Measurements from ENCODE around the gene ACBD6. TPM values are rescaled to one million over a fixed set of nuclear protein-coding genes. Genes with fewer than 3 reads are reported as not detected.

The ACBD6 gene
- total RNA-seq, 3 donors from 2014 or later (not counting 1 experiment from before 2014, with no cell fraction given) = 29.8 to 47.3 (median 41.9) TPM

DNA sequence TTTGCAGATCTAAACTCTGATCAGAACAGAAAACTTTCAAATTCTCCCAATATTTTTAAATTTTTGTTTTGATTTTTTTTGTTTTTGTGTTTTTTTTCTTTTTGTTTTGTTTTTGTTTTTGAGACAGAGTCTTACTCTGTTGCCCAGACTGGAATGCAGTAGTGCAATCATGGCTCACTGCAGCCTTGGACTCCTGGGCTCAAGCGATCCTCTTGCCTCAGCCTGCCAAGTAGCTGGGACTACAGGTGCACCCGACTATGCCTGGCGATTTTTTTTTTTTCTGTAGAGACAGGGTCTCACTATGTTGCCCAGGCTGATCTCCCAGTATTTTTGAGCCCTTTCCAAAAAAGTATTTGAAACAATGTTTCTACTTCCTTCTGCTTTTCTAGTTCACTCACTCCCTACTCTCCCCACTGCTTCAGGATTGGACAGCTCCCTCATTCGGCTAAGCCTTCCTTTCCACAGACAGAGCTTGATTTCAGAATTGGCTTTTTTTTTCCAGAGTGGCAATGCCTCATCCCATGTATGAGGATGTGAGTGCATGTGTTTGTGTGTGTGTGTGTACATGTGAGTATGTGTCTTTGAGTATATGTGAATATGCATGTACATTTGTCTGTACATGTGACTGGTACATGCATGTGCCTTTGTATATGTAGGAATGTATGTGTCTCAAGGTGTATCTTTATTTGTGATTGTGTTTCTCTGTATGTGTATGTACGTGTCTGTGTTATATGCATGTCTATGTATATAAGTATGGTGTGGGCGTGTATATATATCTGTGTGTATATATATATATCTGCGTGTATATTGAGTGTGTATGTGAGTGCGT, 260.4 kb downstream of the ACBD6 start:
- Histone ChIP-seq H3K9me3 (ENCODE audit: control insufficient read depth, insufficient read depth, low read length) (no peaks in the 10 kb centered on the region), H3K4me1 (ENCODE audit: control insufficient read depth, insufficient read depth, low read length) (no peaks in the 10 kb centered on the region), H3K36me3 (ENCODE audit: control insufficient read depth, insufficient read depth, low read length) (no peaks in the 10 kb centered on the region), H3K27me3 (ENCODE audit: control insufficient read depth, insufficient read depth, low read length) (peaks cover 27% of the 10 kb centered on the region), H3K27ac (ENCODE audit: low read length) (no peak overlapping the region), H3K4me3 (ENCODE audit: low read length) (no peak overlapping the region)
- no peak for DNase-seq
- Mint-ChIP-seq H3K36me3 (no peaks in the 10 kb centered on the region), H3K27ac (no peak overlapping the region), H3K4me1 (no peaks in the 10 kb centered on the region), H3K9me3 (no peaks in the 10 kb centered on the region), H3K4me3 (no peak overlapping the region), H3K27me3 (ENCODE audit: low read depth in 2 of 2) (peaks cover 54 to 63% of the 10 kb centered on the region in 2 donors)
- 78% methylated on average over 8 of the region's 8 CpGs for WGBS (ENCODE audit: insufficient coverage)
- TF ChIP-seq, protein P1, sequence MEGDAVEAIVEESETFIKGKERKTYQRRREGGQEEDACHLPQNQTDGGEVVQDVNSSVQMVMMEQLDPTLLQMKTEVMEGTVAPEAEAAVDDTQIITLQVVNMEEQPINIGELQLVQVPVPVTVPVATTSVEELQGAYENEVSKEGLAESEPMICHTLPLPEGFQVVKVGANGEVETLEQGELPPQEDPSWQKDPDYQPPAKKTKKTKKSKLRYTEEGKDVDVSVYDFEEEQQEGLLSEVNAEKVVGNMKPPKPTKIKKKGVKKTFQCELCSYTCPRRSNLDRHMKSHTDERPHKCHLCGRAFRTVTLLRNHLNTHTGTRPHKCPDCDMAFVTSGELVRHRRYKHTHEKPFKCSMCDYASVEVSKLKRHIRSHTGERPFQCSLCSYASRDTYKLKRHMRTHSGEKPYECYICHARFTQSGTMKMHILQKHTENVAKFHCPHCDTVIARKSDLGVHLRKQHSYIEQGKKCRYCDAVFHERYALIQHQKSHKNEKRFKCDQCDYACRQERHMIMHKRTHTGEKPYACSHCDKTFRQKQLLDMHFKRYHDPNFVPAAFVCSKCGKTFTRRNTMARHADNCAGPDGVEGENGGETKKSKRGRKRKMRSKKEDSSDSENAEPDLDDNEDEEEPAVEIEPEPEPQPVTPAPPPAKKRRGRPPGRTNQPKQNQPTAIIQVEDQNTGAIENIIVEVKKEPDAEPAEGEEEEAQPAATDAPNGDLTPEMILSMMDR (IDR thresholded peaks at IDR 0.05) = no peak
- intact Hi-C loops (cut with micrococcal nuclease) = no loop called here
- no peak for ATAC-seq

DNA sequence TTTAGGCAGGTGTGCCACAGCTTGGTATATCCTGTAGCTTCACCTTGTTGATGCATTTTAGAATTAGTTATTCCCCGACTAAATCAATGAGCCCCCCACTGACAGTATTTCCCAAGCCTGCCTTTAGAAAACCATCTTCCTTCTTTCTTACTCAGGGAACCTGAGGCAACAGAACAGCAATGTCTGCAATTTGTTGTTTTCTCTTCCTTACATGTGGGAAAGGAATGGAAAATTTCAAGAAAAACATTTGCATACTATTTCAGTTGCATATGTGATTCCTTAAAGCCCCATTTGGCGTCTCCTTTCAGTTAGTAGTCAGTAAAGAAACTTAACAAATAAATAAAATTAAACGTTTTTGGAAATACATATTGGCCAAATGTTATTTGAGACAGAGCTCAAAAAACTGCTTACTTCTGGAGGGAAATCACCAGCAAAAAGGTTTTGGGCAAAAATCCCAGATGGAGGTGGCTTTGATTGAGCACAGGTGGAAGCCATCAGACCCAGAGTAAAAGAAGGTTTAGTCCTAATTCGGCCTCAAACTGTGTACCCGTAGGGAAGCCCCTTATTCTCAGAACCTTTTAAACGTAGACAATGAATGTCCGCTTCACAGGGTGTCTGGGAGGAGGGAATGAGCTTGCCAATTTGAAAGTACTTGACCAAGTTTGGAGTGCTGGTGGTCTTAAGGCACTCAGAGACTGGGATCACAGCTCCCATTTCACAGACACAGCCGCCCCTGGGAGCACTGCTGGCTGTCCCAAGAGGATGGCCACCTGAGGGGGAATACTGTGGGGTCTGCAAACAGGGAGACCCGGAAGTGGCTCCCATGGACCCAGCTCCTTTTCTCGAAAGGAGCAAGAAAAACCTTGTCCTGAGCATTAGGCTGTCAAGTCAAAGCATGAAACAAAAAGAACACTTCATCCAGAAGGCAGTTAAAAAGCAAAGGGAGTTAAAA, 263.0 kb downstream of the ACBD6 start:
- Histone ChIP-seq H3K36me3 (ENCODE audit: control insufficient read depth, insufficient read depth, low read length) (no peaks in the 10 kb centered on the region), H3K4me1 (ENCODE audit: control insufficient read depth, insufficient read depth, low read length) (peaks cover 13% of the 10 kb centered on the region), H3K27me3 (ENCODE audit: control insufficient read depth, insufficient read depth, low read length) (peaks cover 49% of the 10 kb centered on the region), H3K9me3 (ENCODE audit: control insufficient read depth, insufficient read depth, low read length) (no peaks in the 10 kb centered on the region), H3K27ac (ENCODE audit: low read length) (no peak overlapping the region), H3K4me3 (ENCODE audit: low read length) (no peak overlapping the region)
- H3K27ac Mint-ChIP-seq = no peak overlapping the region
- WGBS (ENCODE audit: insufficient coverage) = 23% methylated on average over 9 of the region's 10 CpGs
- H3K9me3 Mint-ChIP-seq = no peaks in the 10 kb centered on the region
- peaks cover 73 to 83% of the 10 kb centered on the region in 2 donors for H3K27me3 Mint-ChIP-seq (ENCODE audit: low read depth in 2 of 2)
- ATAC-seq (no peak), DNase-seq (no peak)
- peaks cover 7 to 17% of the 10 kb centered on the region in 2 donors for H3K4me1 Mint-ChIP-seq
- no peaks in the 10 kb centered on the region for H3K36me3 Mint-ChIP-seq
- TF ChIP-seq, protein P1 (IDR thresholded peaks at IDR 0.05) = no peak
- intact Hi-C loops (cut with micrococcal nuclease) = no loop called here
- H3K4me3 Mint-ChIP-seq = no peak overlapping the region

DNA sequence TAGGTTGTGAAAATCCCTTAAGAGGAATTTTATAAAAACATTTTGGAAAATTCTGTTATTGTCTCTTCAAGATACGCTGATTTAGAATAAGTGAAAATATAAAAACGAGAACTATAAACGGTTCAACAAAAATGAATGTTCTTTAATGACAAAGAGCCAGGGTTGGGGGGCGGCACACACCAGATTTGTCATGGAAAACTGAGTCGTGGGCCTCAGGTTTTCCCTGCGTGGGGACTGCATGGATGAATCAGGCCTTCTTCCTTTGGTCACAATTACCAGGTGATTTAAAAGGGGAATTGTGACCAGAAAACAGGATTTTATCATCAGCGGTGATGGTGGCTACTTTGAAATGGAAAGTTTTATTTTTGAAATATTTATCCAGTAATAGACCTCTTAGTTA, 263.7 kb downstream of the ACBD6 start:
- DNase-seq = no peak
- no peak for ATAC-seq
- TF ChIP-seq, protein P1 (IDR thresholded peaks at IDR 0.05) = no peak
- Histone ChIP-seq H3K36me3 (ENCODE audit: control insufficient read depth, insufficient read depth, low read length) (no peaks in the 10 kb centered on the region), H3K4me1 (ENCODE audit: control insufficient read depth, insufficient read depth, low read length) (peaks cover 19% of the 10 kb centered on the region), H3K27ac (ENCODE audit: low read length) (no peak overlapping the region), H3K4me3 (ENCODE audit: low read length) (no peak overlapping the region), H3K27me3 (ENCODE audit: control insufficient read depth, insufficient read depth, low read length) (peaks cover 52% of the 10 kb centered on the region), H3K9me3 (ENCODE audit: control insufficient read depth, insufficient read depth, low read length) (no peaks in the 10 kb centered on the region)
- Mint-ChIP-seq H3K4me3 (no peak overlapping the region), H3K27me3 (ENCODE audit: low read depth in 2 of 2) (peaks cover 76 to 91% of the 10 kb centered on the region in 2 donors), H3K36me3 (no peaks in the 10 kb centered on the region), H3K9me3 (no peaks in the 10 kb centered on the region), H3K4me1 (peaks cover 11 to 21% of the 10 kb centered on the region in 2 donors), H3K27ac (no peak overlapping the region)
- 11% methylated on average over 6 of the region's 7 CpGs for WGBS (ENCODE audit: insufficient coverage)
- intact Hi-C loops (cut with micrococcal nuclease) = no loop called here

Other genes with a start within 250 kb of the ACBD6 start
- gene OVAAL, start 56.4 kb upstream of the ACBD6 start, total RNA-seq = not detected
- gene XPR1, start 129.4 kb upstream of the ACBD6 start, total RNA-seq = 10 to 100 TPM; 14.8 to 18.2 (median 16.7) TPM